Mammary epithelial cell (primary cell): Measurements from ENCODE around the gene SAMM50.

Experiments used
- CTCF ChIP-seq, 2 donors: IDR thresholded peaks in 1 of 2; conservative IDR thresholded peaks in 1 of 2; 2 replicates each; pipeline ENCODE4 v1.5.1; 2011 to 2012; ENCODE audit warnings: inconsistent platforms in 2 of 2, low read length in 2 of 2, mild to moderate bottlenecking in 2 of 2, control low read depth in 1 of 2, low read depth in 1 of 2; ENCODE audit not compliant: insufficient read depth in 1 of 2; ENCODE audit errors: extremely low read depth in 1 of 2
- EZH2 ChIP-seq: IDR thresholded peaks from 2 replicates; pipeline ENCODE4 v1.6.1; 2012; ENCODE audit warnings: low read length, inconsistent platforms, borderline replicate concordance

- no peak for TF ChIP-seq CTCF (conservative IDR thresholded peaks at IDR 0.05 in 1 of 2, IDR thresholded peaks at IDR 0.05 in 1 of 2; ENCODE audit: extremely low read depth in 1 of 2, insufficient read depth in 1 of 2, low read depth in 1 of 2, low read length in 2 of 2)
- TF ChIP-seq EZH2: no peak
These were observed 26.3 kb upstream of the SAMM50 start for GRCh38 chr22:43928908-43929307.
